Nephron (organoid): ENCODE data around the gene MST1R.

Experiments
- H3K27ac Mint-ChIP-seq, 3 experiments: 2 replicates each; pipeline ENCODE4 v1.8.0; 2020; ENCODE audit warnings: mixed read lengths in 3 of 3, mild to moderate bottlenecking in 2 of 3, moderate library complexity in 1 of 3
- H3K27me3 Mint-ChIP-seq: 2 replicates; pipeline ENCODE4 v1.8.0; 2021; ENCODE audit warnings: low read depth, mild to moderate bottlenecking, moderate library complexity, mixed read lengths
- H3K36me3 Mint-ChIP-seq: 2 replicates; pipeline ENCODE4 v1.8.0; 2020; ENCODE audit warnings: low read depth, mixed read lengths
- H3K4me1 Mint-ChIP-seq: 2 replicates; pipeline ENCODE4 v1.8.0; 2020; ENCODE audit warnings: mixed read lengths
- H3K4me3 Mint-ChIP-seq, 3 experiments: 2 replicates each; pipeline ENCODE4 v1.8.0; 2020; ENCODE audit warnings: mild to moderate bottlenecking in 3 of 3, mixed read lengths in 3 of 3, moderate library complexity in 2 of 3
- H3K9me3 Mint-ChIP-seq: 2 replicates; pipeline ENCODE4 v1.8.0; 2020; ENCODE audit warnings: mixed read lengths
- TF ChIP-seq, protein P1 (sequence below), 3 experiments: fragments of 200-600 bp; sonication (generic); IDR thresholded peaks; one replicate each; pipeline ENCODE4 v1.5.0; 2021; ENCODE audit warnings: antibody characterized with exemption in 3 of 3; ENCODE audit not compliant: unreplicated experiment in 3 of 3

Gene MST1R

GRCh38 chr3:49859576-49860305 lies 43.9 kb downstream of the MST1R start:
- H3K4me3 Mint-ChIP-seq = no peak overlapping the region
- H3K36me3 Mint-ChIP-seq = no peaks in the 10 kb centered on the region
- no peak overlapping the region for H3K27ac Mint-ChIP-seq
- TF ChIP-seq, protein P1, sequence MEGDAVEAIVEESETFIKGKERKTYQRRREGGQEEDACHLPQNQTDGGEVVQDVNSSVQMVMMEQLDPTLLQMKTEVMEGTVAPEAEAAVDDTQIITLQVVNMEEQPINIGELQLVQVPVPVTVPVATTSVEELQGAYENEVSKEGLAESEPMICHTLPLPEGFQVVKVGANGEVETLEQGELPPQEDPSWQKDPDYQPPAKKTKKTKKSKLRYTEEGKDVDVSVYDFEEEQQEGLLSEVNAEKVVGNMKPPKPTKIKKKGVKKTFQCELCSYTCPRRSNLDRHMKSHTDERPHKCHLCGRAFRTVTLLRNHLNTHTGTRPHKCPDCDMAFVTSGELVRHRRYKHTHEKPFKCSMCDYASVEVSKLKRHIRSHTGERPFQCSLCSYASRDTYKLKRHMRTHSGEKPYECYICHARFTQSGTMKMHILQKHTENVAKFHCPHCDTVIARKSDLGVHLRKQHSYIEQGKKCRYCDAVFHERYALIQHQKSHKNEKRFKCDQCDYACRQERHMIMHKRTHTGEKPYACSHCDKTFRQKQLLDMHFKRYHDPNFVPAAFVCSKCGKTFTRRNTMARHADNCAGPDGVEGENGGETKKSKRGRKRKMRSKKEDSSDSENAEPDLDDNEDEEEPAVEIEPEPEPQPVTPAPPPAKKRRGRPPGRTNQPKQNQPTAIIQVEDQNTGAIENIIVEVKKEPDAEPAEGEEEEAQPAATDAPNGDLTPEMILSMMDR (IDR thresholded peaks at IDR 0.05; ENCODE audit: unreplicated experiment in 3 of 3) = no peak
- H3K27me3 Mint-ChIP-seq = peaks cover 23% of the 10 kb centered on the region
- peaks cover 9% of the 10 kb centered on the region for H3K4me1 Mint-ChIP-seq
- H3K9me3 Mint-ChIP-seq = no peaks in the 10 kb centered on the region

DNA sequence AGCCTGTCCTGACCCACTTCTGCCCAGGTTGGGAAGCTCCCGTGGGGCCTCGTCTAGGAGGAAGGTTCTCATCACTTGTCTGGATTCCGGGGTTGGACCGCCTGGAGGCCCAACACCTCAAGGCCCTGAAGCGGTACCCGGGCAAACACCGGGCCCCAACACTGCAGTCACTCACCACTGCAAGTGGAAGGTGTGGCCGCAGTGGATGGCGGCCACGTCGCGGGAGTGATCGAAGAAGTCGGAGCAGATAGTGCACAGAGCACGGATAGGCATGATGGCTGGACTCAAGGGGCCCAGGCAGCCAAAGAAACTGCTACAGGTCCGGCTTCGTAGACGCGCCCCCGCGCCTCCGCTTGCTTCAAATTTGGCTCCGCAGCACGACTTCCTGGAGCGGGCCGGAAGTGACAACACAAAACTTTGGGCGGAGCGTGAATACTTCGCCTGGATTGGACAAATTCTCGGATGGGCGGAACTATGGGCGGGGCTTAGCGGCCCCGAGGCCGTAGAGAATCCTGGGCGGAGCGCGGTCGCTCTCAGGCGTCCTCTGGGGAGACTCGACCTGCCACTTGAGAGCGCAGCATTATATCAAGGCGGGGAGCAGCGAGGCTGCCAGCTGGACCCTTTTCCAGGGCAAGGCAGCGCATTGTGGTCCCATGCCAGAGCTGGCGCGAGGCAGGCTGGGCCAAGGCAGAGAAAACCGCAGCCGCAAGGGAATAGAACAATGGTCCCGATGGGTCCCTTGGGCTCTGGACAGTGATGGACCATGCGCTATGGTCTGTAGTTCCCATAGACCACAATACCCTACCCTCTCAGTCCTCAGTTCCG lies 47.3 kb downstream of the MST1R start, which contains the start of gene TRAIP:
Gene TRAIP, minus strand, starts transcription at position 384 of the 825 bp plus-strand sequence. Its CDS starts 111 bp downstream, at position 273.
- no peaks in the 10 kb centered on the region for H3K27me3 Mint-ChIP-seq
- peaks cover 9% of the 10 kb centered on the region for H3K4me1 Mint-ChIP-seq
- peak within 1 kb of the TSS; percentile 89 to 94 (median 90) for H3K4me3 Mint-ChIP-seq
- H3K27ac Mint-ChIP-seq = peak within 1 kb of the TSS; percentile 62 to 86 (median 83)
- TF ChIP-seq, protein P1 (IDR thresholded peaks at IDR 0.05; ENCODE audit: unreplicated experiment in 3 of 3) = no peak
- H3K9me3 Mint-ChIP-seq = no peaks in the 10 kb centered on the region
- H3K36me3 Mint-ChIP-seq = no peaks in the 10 kb centered on the region

DNA sequence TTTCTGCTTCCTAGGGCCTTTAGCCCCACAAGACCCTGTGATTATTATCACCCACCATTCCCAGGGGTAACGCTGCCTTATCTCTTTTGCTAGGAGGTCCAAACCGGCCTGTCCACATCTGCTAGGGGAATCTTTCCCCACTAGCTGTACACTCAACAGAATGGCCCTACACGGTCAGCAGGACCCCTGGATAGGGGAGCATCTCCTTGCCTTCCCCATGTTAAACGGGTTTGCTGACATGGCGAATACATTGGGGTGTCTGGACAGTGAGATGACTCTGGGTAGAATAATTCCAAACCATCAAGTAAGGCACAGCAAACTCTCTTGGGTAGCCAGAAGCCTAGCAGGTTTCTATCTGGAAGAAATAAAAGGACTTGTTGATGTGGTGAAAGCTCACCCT lies 48.0 kb downstream of the MST1R start:
- H3K4me3 Mint-ChIP-seq = peak overlapping the region; percentile 89 to 94 (median 90)
- H3K27ac Mint-ChIP-seq = no peak overlapping the region
- H3K4me1 Mint-ChIP-seq = peaks cover 9% of the 10 kb centered on the region
- no peaks in the 10 kb centered on the region for H3K36me3 Mint-ChIP-seq
- H3K27me3 Mint-ChIP-seq = no peaks in the 10 kb centered on the region
- TF ChIP-seq, protein P1 (IDR thresholded peaks at IDR 0.05; ENCODE audit: unreplicated experiment in 3 of 3) = no peak
- H3K9me3 Mint-ChIP-seq = no peaks in the 10 kb centered on the region

- peaks cover 8% of the 10 kb centered on the region for H3K36me3 Mint-ChIP-seq
- H3K27ac Mint-ChIP-seq = no peak overlapping the region
- no peaks in the 10 kb centered on the region for H3K9me3 Mint-ChIP-seq
- TF ChIP-seq, protein P1 (IDR thresholded peaks at IDR 0.05; ENCODE audit: unreplicated experiment in 3 of 3) = no peak
- H3K27me3 Mint-ChIP-seq = no peaks in the 10 kb centered on the region
- H3K4me3 Mint-ChIP-seq = no peak overlapping the region
- peaks cover 12% of the 10 kb centered on the region for H3K4me1 Mint-ChIP-seq
These were observed 58.0 kb downstream of the MST1R start for GRCh38 chr3:49845694-49846093.

GRCh38 chr3:49844464-49845183 lies 59.0 kb downstream of the MST1R start:
- H3K4me3 Mint-ChIP-seq = no peak overlapping the region
- H3K36me3 Mint-ChIP-seq = peaks cover 4% of the 10 kb centered on the region
- peaks cover 20% of the 10 kb centered on the region for H3K4me1 Mint-ChIP-seq
- no peaks in the 10 kb centered on the region for H3K27me3 Mint-ChIP-seq
- TF ChIP-seq, protein P1 (IDR thresholded peaks at IDR 0.05; ENCODE audit: unreplicated experiment in 3 of 3) = no peak
- no peak overlapping the region for H3K27ac Mint-ChIP-seq
- H3K9me3 Mint-ChIP-seq = no peaks in the 10 kb centered on the region
